ENCODE data around the gene NPY4R2.
"Not testable (repeated sequence)": the region's sequence is repeated elsewhere in the genome, so short reads cannot be mapped to it uniquely, and the experiment has no call there.

The NPY4R2 gene

GRCh38 chr10:47960699-47961098 lies 42.2 kb downstream of the NPY4R2 start:
- not testable (repeated sequence) for H3K4me3 ChIP-seq (ENCODE audit: insufficient read depth, low read length, poor library complexity, severe bottlenecking); H2AFZ ChIP-seq (ENCODE audit: low read depth, low read length, severe bottlenecking); H3K4me2 ChIP-seq (ENCODE audit: low read depth, low read length, poor library complexity, severe bottlenecking); H3F3A ChIP-seq (ENCODE audit: insufficient read depth); H3K9me2 ChIP-seq (replicated peaks; ENCODE audit: insufficient read depth, low read length); H3K9ac ChIP-seq (ENCODE audit: low read length); H3K36me3 ChIP-seq (ENCODE audit: low read length); H4K20me1 ChIP-seq (ENCODE audit: low read depth, low read length); H3K9me3 ChIP-seq (ENCODE audit: insufficient read depth, low read length); H3K79me2 ChIP-seq (ENCODE audit: insufficient read depth, low read length); H3K27ac ChIP-seq (ENCODE audit: low read depth, low read length); H3K27me3 ChIP-seq (ENCODE audit: low read length)

- not testable (repeated sequence) for H3K36me3 ChIP-seq (ENCODE audit: low read length); H3K4me3 ChIP-seq (ENCODE audit: insufficient read depth, low read length, poor library complexity, severe bottlenecking); H3K4me2 ChIP-seq (ENCODE audit: low read depth, low read length, poor library complexity, severe bottlenecking); H3F3A ChIP-seq (ENCODE audit: insufficient read depth); H2AFZ ChIP-seq (ENCODE audit: low read depth, low read length, severe bottlenecking); H3K27me3 ChIP-seq (ENCODE audit: low read length); H3K9me2 ChIP-seq (replicated peaks; ENCODE audit: insufficient read depth, low read length); H3K79me2 ChIP-seq (ENCODE audit: insufficient read depth, low read length); H3K9me3 ChIP-seq (ENCODE audit: insufficient read depth, low read length); H3K27ac ChIP-seq (ENCODE audit: low read depth, low read length); H3K9ac ChIP-seq (ENCODE audit: low read length); H4K20me1 ChIP-seq (ENCODE audit: low read depth, low read length)
Observed at GRCh38 chr10:47962785-47963184, 44.3 kb downstream of the NPY4R2 start.

GRCh38 chr10:47964280-47965063 lies 46.0 kb downstream of the NPY4R2 start:
- not testable (repeated sequence) for H3K9me2 ChIP-seq (replicated peaks; ENCODE audit: insufficient read depth, low read length); H3K27ac ChIP-seq (ENCODE audit: low read depth, low read length); H3K9ac ChIP-seq (ENCODE audit: low read length); H3K4me3 ChIP-seq (ENCODE audit: insufficient read depth, low read length, poor library complexity, severe bottlenecking); H2AFZ ChIP-seq (ENCODE audit: low read depth, low read length, severe bottlenecking); H3K4me2 ChIP-seq (ENCODE audit: low read depth, low read length, poor library complexity, severe bottlenecking); H4K20me1 ChIP-seq (ENCODE audit: low read depth, low read length); H3K9me3 ChIP-seq (ENCODE audit: insufficient read depth, low read length); H3F3A ChIP-seq (ENCODE audit: insufficient read depth); H3K27me3 ChIP-seq (ENCODE audit: low read length); H3K79me2 ChIP-seq (ENCODE audit: insufficient read depth, low read length); H3K36me3 ChIP-seq (ENCODE audit: low read length)

- not testable (repeated sequence) for H3K9me2 ChIP-seq (replicated peaks; ENCODE audit: insufficient read depth, low read length); H3K27me3 ChIP-seq (ENCODE audit: low read length); H4K20me1 ChIP-seq (ENCODE audit: low read depth, low read length)
Observed at GRCh38 chr10:47968988-47969387, 50.5 kb downstream of the NPY4R2 start.

GRCh38 chr10:47970047-47970446 lies 51.6 kb downstream of the NPY4R2 start:
- H3K79me2 ChIP-seq (ENCODE audit: insufficient read depth, low read length); H3K36me3 ChIP-seq (ENCODE audit: low read length); H3K9me2 ChIP-seq (replicated peaks; ENCODE audit: insufficient read depth, low read length); H3K27ac ChIP-seq (ENCODE audit: low read depth, low read length); H3K4me2 ChIP-seq (ENCODE audit: low read depth, low read length, poor library complexity, severe bottlenecking); H3K27me3 ChIP-seq (ENCODE audit: low read length); H3F3A ChIP-seq (ENCODE audit: insufficient read depth); H3K4me3 ChIP-seq (ENCODE audit: insufficient read depth, low read length, poor library complexity, severe bottlenecking); H3K9ac ChIP-seq (ENCODE audit: low read length); H3K9me3 ChIP-seq (ENCODE audit: insufficient read depth, low read length); H4K20me1 ChIP-seq (ENCODE audit: low read depth, low read length); H2AFZ ChIP-seq (ENCODE audit: low read depth, low read length, severe bottlenecking): not testable (repeated sequence)

More at GRCh38 chr10:47968988-47969387, 50.5 kb downstream of the NPY4R2 start:
- H3K4me2 ChIP-seq (ENCODE audit: low read depth, low read length, poor library complexity, severe bottlenecking); H3K4me3 ChIP-seq (ENCODE audit: insufficient read depth, low read length, poor library complexity, severe bottlenecking); H3K27ac ChIP-seq (ENCODE audit: low read depth, low read length); H3K79me2 ChIP-seq (ENCODE audit: insufficient read depth, low read length); H3K36me3 ChIP-seq (ENCODE audit: low read length); H3K9ac ChIP-seq (ENCODE audit: low read length); H3F3A ChIP-seq (ENCODE audit: insufficient read depth); H3K9me3 ChIP-seq (ENCODE audit: insufficient read depth, low read length); H2AFZ ChIP-seq (ENCODE audit: low read depth, low read length, severe bottlenecking): not testable (repeated sequence)

GRCh38 chr10:47971598-47971997 lies 53.1 kb downstream of the NPY4R2 start:
- H4K20me1 ChIP-seq (ENCODE audit: low read depth, low read length); H3K27ac ChIP-seq (ENCODE audit: low read depth, low read length); H3K9me3 ChIP-seq (ENCODE audit: insufficient read depth, low read length); H3K4me2 ChIP-seq (ENCODE audit: low read depth, low read length, poor library complexity, severe bottlenecking); H3F3A ChIP-seq (ENCODE audit: insufficient read depth); H3K9ac ChIP-seq (ENCODE audit: low read length); H3K27me3 ChIP-seq (ENCODE audit: low read length); H3K79me2 ChIP-seq (ENCODE audit: insufficient read depth, low read length); H3K36me3 ChIP-seq (ENCODE audit: low read length); H2AFZ ChIP-seq (ENCODE audit: low read depth, low read length, severe bottlenecking); H3K9me2 ChIP-seq (replicated peaks; ENCODE audit: insufficient read depth, low read length); H3K4me3 ChIP-seq (ENCODE audit: insufficient read depth, low read length, poor library complexity, severe bottlenecking): not testable (repeated sequence)

GRCh38 chr10:47972077-47972476 lies 53.6 kb downstream of the NPY4R2 start:
- H3K9ac ChIP-seq (ENCODE audit: low read length); H2AFZ ChIP-seq (ENCODE audit: low read depth, low read length, severe bottlenecking): not testable (repeated sequence)

More at GRCh38 chr10:47972077-47972476, 53.6 kb downstream of the NPY4R2 start:
- not testable (repeated sequence) for H3K9me3 ChIP-seq (ENCODE audit: insufficient read depth, low read length); H3K36me3 ChIP-seq (ENCODE audit: low read length); H3K27me3 ChIP-seq (ENCODE audit: low read length); H4K20me1 ChIP-seq (ENCODE audit: low read depth, low read length); H3K27ac ChIP-seq (ENCODE audit: low read depth, low read length); H3K9me2 ChIP-seq (replicated peaks; ENCODE audit: insufficient read depth, low read length); H3F3A ChIP-seq (ENCODE audit: insufficient read depth); H3K4me2 ChIP-seq (ENCODE audit: low read depth, low read length, poor library complexity, severe bottlenecking); H3K4me3 ChIP-seq (ENCODE audit: insufficient read depth, low read length, poor library complexity, severe bottlenecking); H3K79me2 ChIP-seq (ENCODE audit: insufficient read depth, low read length)

Data from SU-DHL-6 (cell line).